Measurements from ENCODE around the gene CRTAC1. TPM values are rescaled to one million over a fixed set of nuclear protein-coding genes. Genes with fewer than 3 reads are reported as not detected.
"Not testable (repeated sequence)": the region's sequence is repeated elsewhere in the genome, so short reads cannot be mapped to it uniquely, and the experiment has no call there.

CRTAC1 gene
- total and polyA plus RNA-seq, 4 donors, result 2.9 to 53.1 (median 13.5) TPM

- intact Hi-C loops (cut with DNase I); H3K4me3 ChIP-seq (ENCODE audit: low read length in 2 of 2); H3K4me1 ChIP-seq (ENCODE audit: control insufficient read depth in 1 of 2, insufficient read depth in 2 of 2, low read length in 2 of 2); ATAC-seq (ENCODE audit: low FRiP score); H3K27ac ChIP-seq (ENCODE audit: low read depth in 1 of 2, low read length in 2 of 2); H3K36me3 ChIP-seq (ENCODE audit: control insufficient read depth in 1 of 2, insufficient read depth in 2 of 2, low read length in 1 of 2); H3K27me3 ChIP-seq (ENCODE audit: control insufficient read depth in 1 of 2, insufficient read depth in 2 of 2, low read length in 1 of 2); H3K9me3 ChIP-seq (ENCODE audit: control insufficient read depth, low read length); DNase-seq: not testable (repeated sequence)
- 94% methylated on average over 16 to 19 of the region's 22 CpGs for WGBS, 2 donors
Measured at GRCh38 chr10:97841166-97841565, 189.3 kb downstream of the CRTAC1 start.

GRCh38 chr10:97838091-97838490 lies 192.3 kb downstream of the CRTAC1 start:
- DNase-seq (no peak), ATAC-seq (ENCODE audit: low FRiP score) (no peak)
- 94% methylated on average over 3 of the region's 3 CpGs for WGBS, 2 donors
- peaks cover 0 to 2% of the 10 kb centered on the region in 2 donors for H3K4me1 ChIP-seq (ENCODE audit: control insufficient read depth in 1 of 2, insufficient read depth in 2 of 2, low read length in 2 of 2)
- H3K9me3 ChIP-seq (ENCODE audit: control insufficient read depth, low read length), result no peaks in the 10 kb centered on the region
- H3K27ac ChIP-seq (ENCODE audit: low read depth in 1 of 2, low read length in 2 of 2), result no peak overlapping the region
- H3K27me3 ChIP-seq (ENCODE audit: control insufficient read depth in 1 of 2, insufficient read depth in 2 of 2, low read length in 1 of 2), result no peaks in the 10 kb centered on the region
- no peaks in the 10 kb centered on the region for H3K36me3 ChIP-seq (ENCODE audit: control insufficient read depth in 1 of 2, insufficient read depth in 2 of 2, low read length in 1 of 2)
- intact Hi-C loops (cut with DNase I), result no loop called here
- H3K4me3 ChIP-seq (ENCODE audit: low read length in 2 of 2), result no peak overlapping the region

- intact Hi-C loops (cut with DNase I), result no loop called here
- Histone ChIP-seq H3K4me1 (ENCODE audit: control insufficient read depth in 1 of 2, insufficient read depth in 2 of 2, low read length in 2 of 2) (no peaks in the 10 kb centered on the region), H3K4me3 (ENCODE audit: low read length in 2 of 2) (no peak overlapping the region), H3K27ac (ENCODE audit: low read depth in 1 of 2, low read length in 2 of 2) (no peak overlapping the region), H3K27me3 (ENCODE audit: control insufficient read depth in 1 of 2, insufficient read depth in 2 of 2, low read length in 1 of 2) (no peaks in the 10 kb centered on the region), H3K36me3 (ENCODE audit: control insufficient read depth in 1 of 2, insufficient read depth in 2 of 2, low read length in 1 of 2) (no peaks in the 10 kb centered on the region), H3K9me3 (ENCODE audit: control insufficient read depth, low read length) (no peaks in the 10 kb centered on the region)
- 83 to 86% methylated on average over 2 of the region's 2 CpGs for WGBS, 2 donors
- ATAC-seq (ENCODE audit: low FRiP score) (no peak), DNase-seq (no peak)
Measured at GRCh38 chr10:97836446-97836845, 194.0 kb downstream of the CRTAC1 start.

DNA sequence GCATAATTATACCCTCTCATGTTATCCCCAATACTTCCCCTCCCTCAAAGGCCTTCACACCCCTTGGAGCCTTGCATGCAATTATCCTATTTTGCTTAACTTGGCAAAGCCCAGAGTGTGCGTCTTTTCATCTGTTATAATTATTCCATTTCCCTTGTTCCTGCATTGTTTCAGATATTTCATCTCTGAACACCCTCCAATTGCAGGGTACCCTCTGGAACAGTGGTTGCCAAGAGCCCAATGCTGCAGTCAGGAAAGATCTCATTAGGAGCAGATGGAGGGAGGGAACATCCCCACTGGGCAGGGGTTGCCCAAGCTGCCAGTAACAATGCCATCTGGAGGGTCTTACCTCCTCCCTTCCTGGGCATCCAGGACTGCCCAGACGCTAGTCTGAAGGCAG lies 199.2 kb downstream of the CRTAC1 start:
- Histone ChIP-seq H3K4me1 (ENCODE audit: control insufficient read depth in 1 of 2, insufficient read depth in 2 of 2, low read length in 2 of 2) (no peaks in the 10 kb centered on the region), H3K9me3 (ENCODE audit: control insufficient read depth, low read length) (no peaks in the 10 kb centered on the region), H3K27ac (ENCODE audit: low read depth in 1 of 2, low read length in 2 of 2) (no peak overlapping the region), H3K4me3 (ENCODE audit: low read length in 2 of 2) (no peak overlapping the region), H3K36me3 (ENCODE audit: control insufficient read depth in 1 of 2, insufficient read depth in 2 of 2, low read length in 1 of 2) (no peaks in the 10 kb centered on the region), H3K27me3 (ENCODE audit: control insufficient read depth in 1 of 2, insufficient read depth in 2 of 2, low read length in 1 of 2) (no peaks in the 10 kb centered on the region)
- intact Hi-C loops (cut with DNase I), result no loop called here
- WGBS, 2 donors, result 64 to 73% methylated on average over 2 of the region's 2 CpGs
- ATAC-seq (ENCODE audit: low FRiP score), result no peak
- no peak for DNase-seq

DNA sequence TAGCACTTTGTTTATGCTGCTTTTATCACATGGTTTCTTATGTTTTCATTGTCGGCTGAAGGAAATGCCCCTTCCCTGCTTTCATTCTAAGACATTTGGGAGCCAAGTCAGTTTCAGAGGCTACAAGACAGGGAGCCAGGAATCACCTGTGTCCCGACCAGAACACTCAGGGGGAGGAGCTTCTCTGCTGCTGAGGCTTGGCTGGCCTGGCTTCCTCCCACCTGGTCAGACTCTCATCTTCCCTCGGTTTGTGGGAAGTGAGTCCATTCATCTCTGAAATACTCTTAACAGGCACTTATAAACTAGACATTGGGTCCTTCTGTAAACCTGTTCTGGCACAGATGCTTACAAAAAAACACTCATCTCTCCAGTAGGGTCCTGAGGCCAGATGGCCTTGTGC lies 200.4 kb downstream of the CRTAC1 start:
- no peaks in the 10 kb centered on the region for H3K9me3 ChIP-seq (ENCODE audit: control insufficient read depth, low read length)
- no peaks in the 10 kb centered on the region for H3K36me3 ChIP-seq (ENCODE audit: control insufficient read depth in 1 of 2, insufficient read depth in 2 of 2, low read length in 1 of 2)
- 16 to 24% methylated on average over 3 of the region's 3 CpGs for WGBS, 2 donors
- no peaks in the 10 kb centered on the region for H3K27me3 ChIP-seq (ENCODE audit: control insufficient read depth in 1 of 2, insufficient read depth in 2 of 2, low read length in 1 of 2)
- H3K27ac ChIP-seq (ENCODE audit: low read depth in 1 of 2, low read length in 2 of 2), result no peak overlapping the region
- H3K4me3 ChIP-seq (ENCODE audit: low read length in 2 of 2), result no peak overlapping the region
- DNase-seq (no peak), ATAC-seq (ENCODE audit: low FRiP score) (no peak)
- intact Hi-C loops (cut with DNase I), result no loop called here
- H3K4me1 ChIP-seq (ENCODE audit: control insufficient read depth in 1 of 2, insufficient read depth in 2 of 2, low read length in 2 of 2), result no peaks in the 10 kb centered on the region

DNA sequence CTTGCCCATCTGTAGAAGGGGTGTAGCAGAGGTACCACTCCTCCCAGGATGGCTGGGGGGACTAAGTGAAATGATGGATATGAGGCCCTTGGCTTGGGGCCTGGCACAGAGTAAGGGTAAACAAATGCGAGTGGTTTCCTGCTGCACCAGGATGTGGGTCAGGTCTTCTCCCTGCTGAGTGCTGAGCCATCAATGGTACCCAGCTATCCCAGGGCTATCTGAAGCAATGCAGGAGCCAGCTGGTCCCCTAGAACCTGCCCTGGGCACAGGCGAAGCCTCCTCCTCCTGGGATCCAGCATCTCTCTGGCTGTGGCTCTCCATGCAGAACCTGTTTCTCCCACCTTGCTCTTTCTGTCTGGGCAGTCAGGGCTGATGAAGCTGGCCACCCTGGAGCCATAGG lies 201.7 kb downstream of the CRTAC1 start:
- ATAC-seq (ENCODE audit: low FRiP score), result no peak
- intact Hi-C loops (cut with DNase I), result no loop called here
- DNase-seq, result no peak
- Histone ChIP-seq H3K4me3 (ENCODE audit: low read length in 2 of 2) (no peak overlapping the region), H3K27ac (ENCODE audit: low read depth in 1 of 2, low read length in 2 of 2) (no peak overlapping the region), H3K4me1 (ENCODE audit: control insufficient read depth in 1 of 2, insufficient read depth in 2 of 2, low read length in 2 of 2) (no peaks in the 10 kb centered on the region), H3K36me3 (ENCODE audit: control insufficient read depth in 1 of 2, insufficient read depth in 2 of 2, low read length in 1 of 2) (no peaks in the 10 kb centered on the region), H3K9me3 (ENCODE audit: control insufficient read depth, low read length) (no peaks in the 10 kb centered on the region), H3K27me3 (ENCODE audit: control insufficient read depth in 1 of 2, insufficient read depth in 2 of 2, low read length in 1 of 2) (no peaks in the 10 kb centered on the region)
- 70 to 75% methylated on average over 2 of the region's 2 CpGs for WGBS, 2 donors

DNA sequence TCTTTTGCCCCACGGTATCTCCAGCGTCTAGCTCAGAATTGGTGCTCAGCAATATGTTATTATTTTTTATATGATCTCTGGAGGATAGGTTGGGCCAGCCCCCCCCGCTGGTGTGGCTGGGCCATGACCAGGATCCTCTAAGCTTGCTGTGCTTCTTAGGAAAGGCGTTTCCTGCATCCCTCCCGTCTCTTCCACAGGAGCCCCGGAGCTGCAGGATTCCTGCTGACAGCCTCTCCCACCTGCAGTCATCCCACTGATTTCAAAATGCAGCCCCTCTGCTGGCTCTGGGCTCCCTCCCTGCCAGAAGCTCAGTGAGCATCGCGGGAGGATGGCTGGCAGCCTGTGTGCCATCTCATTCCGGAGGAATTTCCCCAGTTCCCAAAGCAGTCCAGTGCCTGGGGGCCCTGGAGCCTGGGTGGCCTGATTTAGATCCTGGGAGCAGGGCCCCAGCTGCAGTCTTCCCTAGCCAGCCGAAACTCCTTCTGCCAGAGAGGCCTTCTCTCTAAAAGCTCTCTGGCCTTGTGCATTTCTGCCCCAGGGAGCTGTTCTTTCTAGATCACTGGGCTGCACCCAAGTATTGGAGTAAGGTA lies 202.6 kb downstream of the CRTAC1 start:
- intact Hi-C loops (cut with DNase I), result no loop called here
- 22 to 28% methylated on average over 10 of the region's 10 CpGs for WGBS, 2 donors
- ATAC-seq (ENCODE audit: low FRiP score) (no peak), DNase-seq (peak; percentile 53 to 80)
- Histone ChIP-seq H3K27ac (ENCODE audit: low read depth in 1 of 2, low read length in 2 of 2) (no peak overlapping the region), H3K4me1 (ENCODE audit: control insufficient read depth in 1 of 2, insufficient read depth in 2 of 2, low read length in 2 of 2) (no peaks in the 10 kb centered on the region), H3K9me3 (ENCODE audit: control insufficient read depth, low read length) (no peaks in the 10 kb centered on the region), H3K27me3 (ENCODE audit: control insufficient read depth in 1 of 2, insufficient read depth in 2 of 2, low read length in 1 of 2) (no peaks in the 10 kb centered on the region), H3K4me3 (ENCODE audit: low read length in 2 of 2) (no peak overlapping the region), H3K36me3 (ENCODE audit: control insufficient read depth in 1 of 2, insufficient read depth in 2 of 2, low read length in 1 of 2) (no peaks in the 10 kb centered on the region)

GRCh38 chr10:97826892-97827291 lies 203.5 kb downstream of the CRTAC1 start:
- DNase-seq, result no peak
- intact Hi-C loops (cut with DNase I), result no loop called here
- 92 to 95% methylated on average over 1 of the region's 1 CpG for WGBS, 2 donors

GRCh38 chr10:97825020-97825760 lies 205.2 kb downstream of the CRTAC1 start:
- Histone ChIP-seq H3K36me3 (ENCODE audit: control insufficient read depth in 1 of 2, insufficient read depth in 2 of 2, low read length in 1 of 2) (no peaks in the 10 kb centered on the region), H3K27ac (ENCODE audit: low read depth in 1 of 2, low read length in 2 of 2) (no peak overlapping the region), H3K27me3 (ENCODE audit: control insufficient read depth in 1 of 2, insufficient read depth in 2 of 2, low read length in 1 of 2) (no peaks in the 10 kb centered on the region), H3K4me1 (ENCODE audit: control insufficient read depth in 1 of 2, insufficient read depth in 2 of 2, low read length in 2 of 2) (no peaks in the 10 kb centered on the region), H3K4me3 (ENCODE audit: low read length in 2 of 2) (no peak overlapping the region), H3K9me3 (ENCODE audit: control insufficient read depth, low read length) (no peaks in the 10 kb centered on the region)
- ATAC-seq (ENCODE audit: low FRiP score) (no peak), DNase-seq (no peak)
- intact Hi-C loops (cut with DNase I), result no loop called here
- 73% methylated on average over 12 of the region's 12 CpGs for WGBS, 2 donors

More at GRCh38 chr10:97826892-97827291, 203.5 kb downstream of the CRTAC1 start:
- no peak overlapping the region for H3K27ac ChIP-seq (ENCODE audit: low read depth in 1 of 2, low read length in 2 of 2)
- H3K36me3 ChIP-seq (ENCODE audit: control insufficient read depth in 1 of 2, insufficient read depth in 2 of 2, low read length in 1 of 2), result no peaks in the 10 kb centered on the region
- H3K27me3 ChIP-seq (ENCODE audit: control insufficient read depth in 1 of 2, insufficient read depth in 2 of 2, low read length in 1 of 2), result no peaks in the 10 kb centered on the region
- no peaks in the 10 kb centered on the region for H3K4me1 ChIP-seq (ENCODE audit: control insufficient read depth in 1 of 2, insufficient read depth in 2 of 2, low read length in 2 of 2)
- H3K4me3 ChIP-seq (ENCODE audit: low read length in 2 of 2), result no peak overlapping the region
- H3K9me3 ChIP-seq (ENCODE audit: control insufficient read depth, low read length), result no peaks in the 10 kb centered on the region
- ATAC-seq (ENCODE audit: low FRiP score), result no peak

Measured in aorta (tissue), 5 donors.